Spleen (tissue), 7 donors: ENCODE data around the gene U2SURP.

Experiments
- CTCF ChIP-seq, 11 experiments: fragments of 200-600 bp in 7 of 11; fragments of 450-650 bp in 4 of 11; sonication (generic) in 4 of 11; IDR thresholded peaks in 8 of 11; conservative IDR thresholded peaks in 3 of 11; 1 replicate in 7 of 11; 2 replicates in 4 of 11; pipeline versions ENCODE4 v1.4.0 to v1.8.0; 2016 to 2021; ENCODE audit warnings: antibody characterized with exemption in 11 of 11, inconsistent platforms in 4 of 11, mild to moderate bottlenecking in 1 of 11
- POLR2A ChIP-seq, 3 donors: fragments of 450-650 bp; IDR thresholded peaks; one replicate each; pipeline ENCODE4 v1.5.1; 2017; ENCODE audit warnings: antibody characterized with exemption in 3 of 3, mild to moderate bottlenecking in 1 of 3
- POLR2AphosphoS5 ChIP-seq, 3 donors: sonication (generic); formaldehyde crosslinking; IDR thresholded peaks; one replicate each; pipeline ENCODE4 v1.5.1; 2017; ENCODE audit warnings: antibody characterized with exemption in 3 of 3
- donor health status: DM: no; HTN: no; CAD: no; lungs with moderate emphysema.
- donor health status: DM: no; HTN: no; CAD: no.
- donor health status: DM: no; HTN: no; CAD: no.

- TF ChIP-seq CTCF (IDR thresholded peaks at IDR 0.05 in 8 of 11, conservative IDR thresholded peaks at IDR 0.05 in 3 of 11) (no peak), POLR2A (IDR thresholded peaks at IDR 0.05) (no peak), POLR2AphosphoS5 (IDR thresholded peaks at IDR 0.05) (no peak)
These were observed 55.0 kb downstream of the U2SURP start for GRCh38 chr3:143056372-143056771.
